Gastroesophageal sphincter (tissue), 4 donors: Measurements from ENCODE around the gene MACROD2. TPM values are rescaled to one million over a fixed set of nuclear protein-coding genes. Genes with fewer than 3 reads are reported as not detected.
A peak's percentile ranks its signal among the peaks of the same experiment; 100 is the strongest.

Experiments
- ATAC-seq: fragments of 150-250 bp; one replicate; pipeline ENCODE4 v1.9.1; 2016; ENCODE audit warnings: mild to moderate bottlenecking, moderate library complexity
- H3K27ac ChIP-seq, 4 donors: fragments of 200-600 bp; sonication (generic) in 3 of 4; 1 replicate in 3 of 4; 2 replicates in 1 of 4; pipeline ENCODE4 v1.5.1; 2016 to 2019
- H3K27me3 ChIP-seq: fragments of 200-600 bp; sonication (generic); one replicate; pipeline ENCODE4 v1.5.1; 2019
- H3K36me3 ChIP-seq, 2 donors: fragments of 200-600 bp; sonication (generic); one replicate each; pipeline ENCODE4 v1.5.1; 2019; ENCODE audit warnings: control low read depth in 1 of 2
- H3K4me1 ChIP-seq, 3 donors: fragments of 200-600 bp; sonication (generic); 1 replicate in 2 of 3; 2 replicates in 1 of 3; pipeline ENCODE4 v1.5.1; 2016 to 2019; ENCODE audit warnings: control low read depth in 2 of 3
- H3K4me3 ChIP-seq, 2 donors: fragments of 200-600 bp; sonication (generic); one replicate each; pipeline ENCODE4 v1.5.1; 2019; ENCODE audit warnings: mild to moderate bottlenecking in 1 of 2, moderate library complexity in 1 of 2
- H3K9me3 ChIP-seq, 3 donors: fragments of 200-600 bp; sonication (generic); one replicate each; pipeline ENCODE4 v1.5.1; 2017 to 2019; ENCODE audit warnings: control low read depth in 2 of 3
- EP300 ChIP-seq: sonication (generic); formaldehyde crosslinking; IDR thresholded peaks from one replicate; pipeline ENCODE4 v1.6.1; 2017; ENCODE audit warnings: antibody characterized with exemption, mild to moderate bottlenecking
- POLR2A ChIP-seq, 2 donors: fragments of 450-650 bp; IDR thresholded peaks; one replicate each; pipeline ENCODE4 v1.6.1; 2017; ENCODE audit warnings: antibody characterized with exemption in 2 of 2, mild to moderate bottlenecking in 2 of 2, moderate library complexity in 1 of 2
- POLR2AphosphoS5 ChIP-seq: sonication (generic); formaldehyde crosslinking; IDR thresholded peaks from one replicate; pipeline ENCODE4 v1.6.1; 2017; ENCODE audit warnings: antibody characterized with exemption
- WGBS, 2 donors: methylation state at CpG; one replicate each; pipeline ENCODE4 v1.1.5; 2018; ENCODE audit warnings: low coverage in 1 of 2; 5-methylcytosine and 5-hydroxymethylcytosine counted together
- total RNA-seq, 4 donors: library from RNA; depleted of rRNA; stranded (reverse); fragments of >200 nt; gene quantifications; one replicate each; pipeline ENCODE4 v1.1.0, GENCODE V29; 2016
- TF ChIP-seq, protein P1 (sequence below), 4 experiments: fragments of 200-600 bp in 2 of 4; fragments of 450-650 bp in 2 of 4; sonication (generic) in 1 of 4; IDR thresholded peaks; one replicate each; pipeline ENCODE4 v1.5.1; 2017 to 2019; ENCODE audit warnings: antibody characterized with exemption in 4 of 4, mild to moderate bottlenecking in 2 of 4, moderate library complexity in 2 of 4

Gene MACROD2
- total RNA-seq: 10 to 100 TPM in 2 of 4 donors, 1 to 10 TPM in 2; 4.0 to 12.1 (median 7.4) TPM

GRCh38 chr20:13995086-13995665 lies at the start of gene MACROD2:
MACROD2 (plus strand) TSS chr20:13995516.
- H3K36me3 ChIP-seq: no peaks in the 10 kb centered on the region
- peaks cover 0 to 14% (median 0%) of the 10 kb centered on the region in 3 donors for H3K9me3 ChIP-seq
- peak; percentile 99 for ATAC-seq
- peak within 1 kb of the TSS; percentile 61 to 88 for H3K4me3 ChIP-seq
- peaks cover 0 to 12% (median 0%) of the 10 kb centered on the region in 3 donors for H3K4me1 ChIP-seq
- peak within 1 kb of the TSS in 3 of 4 donors; percentile 76 to 80 (median 76) for H3K27ac ChIP-seq
- 0% methylated on average over 8 of the region's 61 CpGs; no CpG with 5 or more reads in 1 of the 2 donors for WGBS, 2 donors
- no peaks in the 10 kb centered on the region for H3K27me3 ChIP-seq
- TF ChIP-seq POLR2A (IDR thresholded peaks at IDR 0.05) (no peak), POLR2AphosphoS5 (peak; percentile 61), EP300 (no peak)
- TF ChIP-seq, protein P1, sequence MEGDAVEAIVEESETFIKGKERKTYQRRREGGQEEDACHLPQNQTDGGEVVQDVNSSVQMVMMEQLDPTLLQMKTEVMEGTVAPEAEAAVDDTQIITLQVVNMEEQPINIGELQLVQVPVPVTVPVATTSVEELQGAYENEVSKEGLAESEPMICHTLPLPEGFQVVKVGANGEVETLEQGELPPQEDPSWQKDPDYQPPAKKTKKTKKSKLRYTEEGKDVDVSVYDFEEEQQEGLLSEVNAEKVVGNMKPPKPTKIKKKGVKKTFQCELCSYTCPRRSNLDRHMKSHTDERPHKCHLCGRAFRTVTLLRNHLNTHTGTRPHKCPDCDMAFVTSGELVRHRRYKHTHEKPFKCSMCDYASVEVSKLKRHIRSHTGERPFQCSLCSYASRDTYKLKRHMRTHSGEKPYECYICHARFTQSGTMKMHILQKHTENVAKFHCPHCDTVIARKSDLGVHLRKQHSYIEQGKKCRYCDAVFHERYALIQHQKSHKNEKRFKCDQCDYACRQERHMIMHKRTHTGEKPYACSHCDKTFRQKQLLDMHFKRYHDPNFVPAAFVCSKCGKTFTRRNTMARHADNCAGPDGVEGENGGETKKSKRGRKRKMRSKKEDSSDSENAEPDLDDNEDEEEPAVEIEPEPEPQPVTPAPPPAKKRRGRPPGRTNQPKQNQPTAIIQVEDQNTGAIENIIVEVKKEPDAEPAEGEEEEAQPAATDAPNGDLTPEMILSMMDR (IDR thresholded peaks at IDR 0.05): peak in 1 of 4 experiments; percentile 25

GRCh38 chr20:13947719-13948118 lies 47.6 kb upstream of the MACROD2 start:
- no peak for ATAC-seq
- TF ChIP-seq POLR2A (IDR thresholded peaks at IDR 0.05) (no peak), EP300 (no peak), POLR2AphosphoS5 (no peak)
- TF ChIP-seq, protein P1 (IDR thresholded peaks at IDR 0.05): no peak
- Histone ChIP-seq H3K4me3 (no peak overlapping the region), H3K27ac (no peak overlapping the region), H3K4me1 (no peaks in the 10 kb centered on the region), H3K27me3 (no peaks in the 10 kb centered on the region), H3K9me3 (no peaks in the 10 kb centered on the region), H3K36me3 (no peaks in the 10 kb centered on the region)
- WGBS, 2 donors: 83% methylated on average over 1 of the region's 3 CpGs; no CpG with 5 or more reads in 1 of the 2 donors

- H3K4me1 ChIP-seq: no peaks in the 10 kb centered on the region
- no peak for TF ChIP-seq POLR2AphosphoS5
- TF ChIP-seq EP300: no peak
- TF ChIP-seq, protein P1 (IDR thresholded peaks at IDR 0.05): no peak
- TF ChIP-seq POLR2A (IDR thresholded peaks at IDR 0.05): no peak
- no peak for ATAC-seq
- no peaks in the 10 kb centered on the region for H3K9me3 ChIP-seq
- H3K27me3 ChIP-seq: no peaks in the 10 kb centered on the region
- no peaks in the 10 kb centered on the region for H3K36me3 ChIP-seq
- H3K27ac ChIP-seq: no peak overlapping the region
- no peak overlapping the region for H3K4me3 ChIP-seq
- 82 to 83% methylated on average over 2 to 3 of the region's 6 CpGs for WGBS, 2 donors
These were observed 42.1 kb upstream of the MACROD2 start for GRCh38 chr20:13953227-13953626.

DNA sequence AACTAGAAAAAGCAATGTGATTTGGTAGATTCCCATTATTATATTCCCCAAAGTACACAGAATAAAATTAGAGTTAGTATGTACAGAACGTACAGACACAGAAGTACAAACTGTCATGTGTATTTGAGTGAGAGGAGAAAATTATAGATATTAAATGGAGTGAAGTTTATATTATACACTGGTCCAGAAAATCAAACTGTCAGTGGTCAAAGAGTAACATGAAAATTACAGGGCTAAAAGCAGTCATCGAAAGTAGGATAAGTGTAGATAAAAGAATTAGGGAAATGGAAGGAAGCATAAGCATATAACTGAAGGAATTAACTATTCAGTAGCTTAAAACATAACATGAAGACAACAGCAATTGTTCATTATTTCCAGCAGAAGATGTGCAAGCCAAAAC lies 35.2 kb upstream of the MACROD2 start:
- 17 to 27% methylated on average over 2 of the region's 2 CpGs for whole genome bisulfite sequencing, 2 donors
- Histone ChIP-seq H3K4me1 (no peaks in the 10 kb centered on the region), H3K27me3 (no peaks in the 10 kb centered on the region), H3K36me3 (no peaks in the 10 kb centered on the region), H3K4me3 (no peak overlapping the region), H3K27ac (no peak overlapping the region), H3K9me3 (no peaks in the 10 kb centered on the region)
- no peak for ATAC-seq
- TF ChIP-seq POLR2AphosphoS5 (no peak), POLR2A (IDR thresholded peaks at IDR 0.05) (no peak), EP300 (no peak)
- TF ChIP-seq, protein P1 (IDR thresholded peaks at IDR 0.05): no peak

GRCh38 chr20:13960525-13960924 lies 34.8 kb upstream of the MACROD2 start:
- Histone ChIP-seq H3K27me3 (no peaks in the 10 kb centered on the region), H3K4me1 (no peaks in the 10 kb centered on the region), H3K36me3 (no peaks in the 10 kb centered on the region), H3K27ac (no peak overlapping the region), H3K4me3 (no peak overlapping the region), H3K9me3 (no peaks in the 10 kb centered on the region)
- no peak for ATAC-seq
- WGBS, 2 donors: 50 to 61% methylated on average over 2 to 3 of the region's 3 CpGs
- TF ChIP-seq POLR2A (IDR thresholded peaks at IDR 0.05): no peak
- TF ChIP-seq, protein P1 (IDR thresholded peaks at IDR 0.05): no peak
- TF ChIP-seq EP300: no peak
- no peak for TF ChIP-seq POLR2AphosphoS5
